ENCODE measurements around the gene KIAA0408.

The KIAA0408 gene

DNA sequence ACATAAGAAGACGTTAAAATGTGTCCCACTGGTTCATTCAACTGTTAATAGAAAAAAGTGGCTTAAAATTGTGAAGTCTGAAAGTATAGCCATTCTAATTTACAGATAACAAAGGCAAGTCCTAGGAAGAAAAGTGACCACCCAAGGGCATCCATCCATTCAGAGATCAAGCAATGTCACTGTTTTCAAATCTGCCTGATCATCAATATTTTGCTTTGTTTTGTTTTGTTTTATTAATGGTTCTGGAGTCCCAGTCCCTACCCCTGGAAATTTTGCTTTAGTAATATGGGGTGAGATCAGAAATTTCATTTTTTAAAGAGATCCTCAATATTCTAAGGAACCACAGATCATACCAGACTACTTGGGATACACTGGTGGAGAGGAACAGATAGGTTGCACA is 17.3 kb downstream of the KIAA0408 start:
- ChIA-PET POLR2A (no interaction called here), CTCF (no interaction called here)
- no peaks in the 10 kb centered on the region for H3K4me1 ChIP-seq (ENCODE audit: control insufficient read depth, insufficient read depth, low read length)
- no peaks in the 10 kb centered on the region for H3K9me3 ChIP-seq (ENCODE audit: control insufficient read depth, insufficient read depth, low read depth, low read length)
- H3K36me3 ChIP-seq (ENCODE audit: control insufficient read depth in 2 of 2, insufficient read depth in 1 of 2, low read length in 2 of 2), result no peaks in the 10 kb centered on the region
- no peak overlapping the region for H3K4me3 ChIP-seq (ENCODE audit: low read depth, low read length)
- no peak overlapping the region for H3K27ac ChIP-seq (ENCODE audit: extremely low read depth, low read depth, low read length)
- TF ChIP-seq ZNF157 (tag by site-specific recombination; IDR thresholded peaks at IDR 0.05) (no peak), ZNF426 (tag by site-specific recombination; IDR thresholded peaks at IDR 0.05) (no peak), ZNF335 (tag by site-specific recombination; conservative IDR thresholded peaks at IDR 0.05) (no peak), ZNF558 (tag by site-specific recombination; IDR thresholded peaks at IDR 0.05) (no peak), ZNF785 (tag by site-specific recombination; IDR thresholded peaks at IDR 0.05) (no peak), MEIS1 (CRISPR knock-in tag; IDR thresholded peaks at IDR 0.05; ENCODE audit: borderline replicate concordance) (no peak), ZFHX2 (tag by site-specific recombination; conservative IDR thresholded peaks at IDR 0.05) (no peak)

DNA sequence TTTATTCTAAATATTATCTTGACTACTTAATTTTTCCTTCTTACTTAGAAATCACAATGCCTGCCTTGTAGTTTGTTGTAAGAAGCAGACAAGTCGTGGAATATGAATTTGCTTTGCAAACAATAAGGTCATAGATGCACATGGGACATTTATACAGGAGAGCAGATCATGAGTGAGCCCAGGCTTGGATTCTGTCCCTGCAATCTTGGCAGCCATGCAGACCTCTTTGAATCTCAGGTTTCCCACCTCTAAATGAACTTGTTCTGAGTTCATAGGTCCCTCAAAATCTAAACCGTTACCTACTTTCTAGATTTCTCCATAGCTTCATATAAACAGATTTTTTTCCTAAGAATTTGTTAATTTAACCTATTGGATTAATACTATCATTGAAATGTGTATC is 19.5 kb downstream of the KIAA0408 start:
- POLR2A ChIA-PET, result no interaction called here
- Histone ChIP-seq H3K36me3 (ENCODE audit: control insufficient read depth in 2 of 2, insufficient read depth in 1 of 2, low read length in 2 of 2) (no peaks in the 10 kb centered on the region), H3K27ac (ENCODE audit: extremely low read depth, low read depth, low read length) (no peak overlapping the region), H3K9me3 (ENCODE audit: control insufficient read depth, insufficient read depth, low read depth, low read length) (no peaks in the 10 kb centered on the region), H3K4me1 (ENCODE audit: control insufficient read depth, insufficient read depth, low read length) (no peaks in the 10 kb centered on the region), H3K4me3 (ENCODE audit: low read depth, low read length) (no peak overlapping the region)
- CTCF ChIA-PET, result interaction anchor here (0.7 kb wide), 1 partner anchor 76 kb away, joined by 3 read pairs; no protein-coding TSS in a partner anchor
- no peak for TF ChIP-seq ZSCAN30 (tag by site-specific recombination; IDR thresholded peaks at IDR 0.05)
- no peak for TF ChIP-seq BCL11A (tag by site-specific recombination; IDR thresholded peaks at IDR 0.05; ENCODE audit: low read depth)
- TF ChIP-seq ZNF23 (tag by site-specific recombination; IDR thresholded peaks at IDR 0.05; ENCODE audit: borderline replicate concordance), result no peak
- TF ChIP-seq ZIC2 (tag by site-specific recombination; IDR thresholded peaks at IDR 0.05), result no peak
- TF ChIP-seq, protein P1, sequence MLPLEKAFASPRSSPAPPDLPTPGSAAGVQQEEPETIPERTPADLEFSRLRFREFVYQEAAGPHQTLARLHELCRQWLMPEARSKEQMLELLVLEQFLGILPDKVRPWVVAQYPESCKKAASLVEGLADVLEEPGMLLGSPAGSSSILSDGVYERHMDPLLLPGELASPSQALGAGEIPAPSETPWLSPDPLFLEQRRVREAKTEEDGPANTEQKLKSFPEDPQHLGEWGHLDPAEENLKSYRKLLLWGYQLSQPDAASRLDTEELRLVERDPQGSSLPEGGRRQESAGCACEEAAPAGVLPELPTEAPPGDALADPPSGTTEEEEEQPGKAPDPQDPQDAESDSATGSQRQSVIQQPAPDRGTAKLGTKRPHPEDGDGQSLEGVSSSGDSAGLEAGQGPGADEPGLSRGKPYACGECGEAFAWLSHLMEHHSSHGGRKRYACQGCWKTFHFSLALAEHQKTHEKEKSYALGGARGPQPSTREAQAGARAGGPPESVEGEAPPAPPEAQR (tag by site-specific recombination; IDR thresholded peaks at IDR 0.05), result no peak
- no peak for TF ChIP-seq ZNF341 (tag by site-specific recombination; IDR thresholded peaks at IDR 0.05; ENCODE audit: low read depth)
- no peak for TF ChIP-seq ZNF175 (tag by site-specific recombination; IDR thresholded peaks at IDR 0.05)
- no peak for TF ChIP-seq ZBTB11 (tag by site-specific recombination; conservative IDR thresholded peaks at IDR 0.05; ENCODE audit: low read depth)
- TF ChIP-seq ZNF785 (tag by site-specific recombination; IDR thresholded peaks at IDR 0.05), result no peak
- TF ChIP-seq, protein P2, sequence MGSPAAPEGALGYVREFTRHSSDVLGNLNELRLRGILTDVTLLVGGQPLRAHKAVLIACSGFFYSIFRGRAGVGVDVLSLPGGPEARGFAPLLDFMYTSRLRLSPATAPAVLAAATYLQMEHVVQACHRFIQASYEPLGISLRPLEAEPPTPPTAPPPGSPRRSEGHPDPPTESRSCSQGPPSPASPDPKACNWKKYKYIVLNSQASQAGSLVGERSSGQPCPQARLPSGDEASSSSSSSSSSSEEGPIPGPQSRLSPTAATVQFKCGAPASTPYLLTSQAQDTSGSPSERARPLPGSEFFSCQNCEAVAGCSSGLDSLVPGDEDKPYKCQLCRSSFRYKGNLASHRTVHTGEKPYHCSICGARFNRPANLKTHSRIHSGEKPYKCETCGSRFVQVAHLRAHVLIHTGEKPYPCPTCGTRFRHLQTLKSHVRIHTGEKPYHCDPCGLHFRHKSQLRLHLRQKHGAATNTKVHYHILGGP (tag by site-specific recombination; IDR thresholded peaks at IDR 0.05), result no peak
- no peak for TF ChIP-seq ZNF366 (tag by site-specific recombination; conservative IDR thresholded peaks at IDR 0.05)
- no peak for TF ChIP-seq ZNF645 (tag by site-specific recombination; IDR thresholded peaks at IDR 0.05)
- no peak for TF ChIP-seq ZNF350 (tag by site-specific recombination; IDR thresholded peaks at IDR 0.05)
- TF ChIP-seq KLF9 (tag by site-specific recombination; IDR thresholded peaks at IDR 0.05; ENCODE audit: low read depth), result no peak
- no peak for TF ChIP-seq ZNF16 (tag by site-specific recombination; IDR thresholded peaks at IDR 0.05; ENCODE audit: low read depth)
- TF ChIP-seq, protein P3, sequence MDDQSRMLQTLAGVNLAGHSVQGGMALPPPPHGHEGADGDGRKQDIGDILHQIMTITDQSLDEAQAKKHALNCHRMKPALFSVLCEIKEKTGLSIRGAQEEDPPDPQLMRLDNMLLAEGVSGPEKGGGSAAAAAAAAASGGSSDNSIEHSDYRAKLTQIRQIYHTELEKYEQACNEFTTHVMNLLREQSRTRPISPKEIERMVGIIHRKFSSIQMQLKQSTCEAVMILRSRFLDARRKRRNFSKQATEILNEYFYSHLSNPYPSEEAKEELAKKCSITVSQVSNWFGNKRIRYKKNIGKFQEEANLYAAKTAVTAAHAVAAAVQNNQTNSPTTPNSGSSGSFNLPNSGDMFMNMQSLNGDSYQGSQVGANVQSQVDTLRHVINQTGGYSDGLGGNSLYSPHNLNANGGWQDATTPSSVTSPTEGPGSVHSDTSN (CRISPR knock-in tag; IDR thresholded peaks at IDR 0.05), result no peak
- no peak for TF ChIP-seq ZNF549 (tag by site-specific recombination; IDR thresholded peaks at IDR 0.05)
- TF ChIP-seq ZNF10 (tag by site-specific recombination; IDR thresholded peaks at IDR 0.05), result no peak
